ENCODE results near the gene CELF6. TPM values are rescaled to one million over a fixed set of nuclear protein-coding genes. Genes with fewer than 3 reads are reported as not detected.

CELF6 gene
- 0.14 TPM in 1 of 2 replicates, not detected in the other for total RNA-seq (2014; rRNA removed; shearing (Covaris generic))
- polyA plus RNA-seq (2016; fragmentation: Nextera tagmentation; extraction: Ambion mirVana), result not detected in 2 replicates
- long read RNA-seq, result 0 reads

- peaks cover 12% of the 10 kb centered on the region; the same call in 2 of the 3 replicates for H3K4me1 Mint-ChIP-seq
- no peaks in the 10 kb centered on the region for H4K20me1 ChIP-seq (replicated peaks; ENCODE audit: insufficient read depth)
- no peaks in the 10 kb centered on the region for H3K9me2 ChIP-seq (ENCODE audit: insufficient read depth)
- DNase-seq (ENCODE audit: low spot score) (peak; percentile 97), ATAC-seq (peak; percentile 93)
- no peaks in the 10 kb centered on the region; the same call in 2 of the 3 replicates for H3K36me3 Mint-ChIP-seq (ENCODE audit: low read depth)
- H3K36me3 ChIP-seq (ENCODE audit: insufficient read depth), result no peaks in the 10 kb centered on the region
- no peaks in the 10 kb centered on the region; the same call in 1 of the 2 replicates for H3F3A ChIP-seq (replicated peaks; ENCODE audit: low read depth)
- H3K27me3 ChIP-seq (ENCODE audit: insufficient read depth), result peaks cover 44% of the 10 kb centered on the region
- H2AFZ ChIP-seq, result peak within 1 kb of the TSS; percentile 94
- peaks cover 34% of the 10 kb centered on the region for H3K27me3 Mint-ChIP-seq (ENCODE audit: insufficient read depth, low read depth, poor library complexity)
- peak within 1 kb of the TSS; percentile 82 for H3K27ac Mint-ChIP-seq
- no peak within 1 kb of the TSS for H3K27ac ChIP-seq (ENCODE audit: low read depth)
- H3K4me3 ChIP-seq, result peak within 1 kb of the TSS; percentile 61
- H3K9me3 Mint-ChIP-seq, result peaks cover 3% of the 10 kb centered on the region; the same call in 2 of the 3 replicates
- peak within 1 kb of the TSS; percentile 78 for H3K4me2 ChIP-seq
- H3K4me1 ChIP-seq (ENCODE audit: insufficient read depth), result peaks cover 7% of the 10 kb centered on the region; the same call in 1 of the 2 replicates
- peak within 1 kb of the TSS; percentile 83 for H3K4me3 Mint-ChIP-seq
- TF ChIP-seq CREB1 (CRISPR knock-in tag; IDR thresholded peaks at IDR 0.05; ENCODE audit: low read depth), result peak; percentile 90
- TF ChIP-seq, protein P1, sequence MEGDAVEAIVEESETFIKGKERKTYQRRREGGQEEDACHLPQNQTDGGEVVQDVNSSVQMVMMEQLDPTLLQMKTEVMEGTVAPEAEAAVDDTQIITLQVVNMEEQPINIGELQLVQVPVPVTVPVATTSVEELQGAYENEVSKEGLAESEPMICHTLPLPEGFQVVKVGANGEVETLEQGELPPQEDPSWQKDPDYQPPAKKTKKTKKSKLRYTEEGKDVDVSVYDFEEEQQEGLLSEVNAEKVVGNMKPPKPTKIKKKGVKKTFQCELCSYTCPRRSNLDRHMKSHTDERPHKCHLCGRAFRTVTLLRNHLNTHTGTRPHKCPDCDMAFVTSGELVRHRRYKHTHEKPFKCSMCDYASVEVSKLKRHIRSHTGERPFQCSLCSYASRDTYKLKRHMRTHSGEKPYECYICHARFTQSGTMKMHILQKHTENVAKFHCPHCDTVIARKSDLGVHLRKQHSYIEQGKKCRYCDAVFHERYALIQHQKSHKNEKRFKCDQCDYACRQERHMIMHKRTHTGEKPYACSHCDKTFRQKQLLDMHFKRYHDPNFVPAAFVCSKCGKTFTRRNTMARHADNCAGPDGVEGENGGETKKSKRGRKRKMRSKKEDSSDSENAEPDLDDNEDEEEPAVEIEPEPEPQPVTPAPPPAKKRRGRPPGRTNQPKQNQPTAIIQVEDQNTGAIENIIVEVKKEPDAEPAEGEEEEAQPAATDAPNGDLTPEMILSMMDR (conservative IDR thresholded peaks at IDR 0.05; ENCODE audit: low read depth in 2 of 2), result no peak
- H3K79me2 ChIP-seq (replicated peaks; ENCODE audit: insufficient read depth), result no peaks in the 10 kb centered on the region
These were observed at the start of gene CELF6 for GRCh38 chr15:72319985-72320671. TSS of gene CELF6 (minus strand) at chr15:72320157. CDS start at chr15:72319874, 283 bp downstream.

- ATAC-seq (no peak), DNase-seq (ENCODE audit: low spot score) (no peak)
- no peak overlapping the region for H3K27ac Mint-ChIP-seq
- Histone ChIP-seq H3K27ac (ENCODE audit: low read depth) (no peak overlapping the region), H3K4me3 (no peak overlapping the region), H3K4me2 (no peak overlapping the region), H3K27me3 (ENCODE audit: insufficient read depth) (no peaks in the 10 kb centered on the region), H4K20me1 (replicated peaks; ENCODE audit: insufficient read depth) (peaks cover 9% of the 10 kb centered on the region; the same call in 1 of the 2 replicates), H3K4me1 (ENCODE audit: insufficient read depth) (no peaks in the 10 kb centered on the region), H3K36me3 (ENCODE audit: insufficient read depth) (no peaks in the 10 kb centered on the region), H3K79me2 (replicated peaks; ENCODE audit: insufficient read depth) (peaks cover 41% of the 10 kb centered on the region), H3F3A (replicated peaks; ENCODE audit: low read depth) (no peaks in the 10 kb centered on the region), H3K9me2 (ENCODE audit: insufficient read depth) (no peaks in the 10 kb centered on the region), H2AFZ (no peak overlapping the region)
- H3K36me3 Mint-ChIP-seq (ENCODE audit: low read depth), result no peaks in the 10 kb centered on the region; the same call in 2 of the 3 replicates
- H3K9me3 Mint-ChIP-seq, result no peaks in the 10 kb centered on the region; the same call in 2 of the 3 replicates
- H3K27me3 Mint-ChIP-seq (ENCODE audit: insufficient read depth, low read depth, poor library complexity), result no peaks in the 10 kb centered on the region
- H3K4me3 Mint-ChIP-seq, result no peak overlapping the region
- no peak for TF ChIP-seq ZNF331 (CRISPR knock-in tag; IDR thresholded peaks at IDR 0.05; ENCODE audit: low read depth)
- no peak for TF ChIP-seq EZH2 (IDR thresholded peaks at IDR 0.05; ENCODE audit: low read depth, unreplicated experiment)
- TF ChIP-seq, protein P2, sequence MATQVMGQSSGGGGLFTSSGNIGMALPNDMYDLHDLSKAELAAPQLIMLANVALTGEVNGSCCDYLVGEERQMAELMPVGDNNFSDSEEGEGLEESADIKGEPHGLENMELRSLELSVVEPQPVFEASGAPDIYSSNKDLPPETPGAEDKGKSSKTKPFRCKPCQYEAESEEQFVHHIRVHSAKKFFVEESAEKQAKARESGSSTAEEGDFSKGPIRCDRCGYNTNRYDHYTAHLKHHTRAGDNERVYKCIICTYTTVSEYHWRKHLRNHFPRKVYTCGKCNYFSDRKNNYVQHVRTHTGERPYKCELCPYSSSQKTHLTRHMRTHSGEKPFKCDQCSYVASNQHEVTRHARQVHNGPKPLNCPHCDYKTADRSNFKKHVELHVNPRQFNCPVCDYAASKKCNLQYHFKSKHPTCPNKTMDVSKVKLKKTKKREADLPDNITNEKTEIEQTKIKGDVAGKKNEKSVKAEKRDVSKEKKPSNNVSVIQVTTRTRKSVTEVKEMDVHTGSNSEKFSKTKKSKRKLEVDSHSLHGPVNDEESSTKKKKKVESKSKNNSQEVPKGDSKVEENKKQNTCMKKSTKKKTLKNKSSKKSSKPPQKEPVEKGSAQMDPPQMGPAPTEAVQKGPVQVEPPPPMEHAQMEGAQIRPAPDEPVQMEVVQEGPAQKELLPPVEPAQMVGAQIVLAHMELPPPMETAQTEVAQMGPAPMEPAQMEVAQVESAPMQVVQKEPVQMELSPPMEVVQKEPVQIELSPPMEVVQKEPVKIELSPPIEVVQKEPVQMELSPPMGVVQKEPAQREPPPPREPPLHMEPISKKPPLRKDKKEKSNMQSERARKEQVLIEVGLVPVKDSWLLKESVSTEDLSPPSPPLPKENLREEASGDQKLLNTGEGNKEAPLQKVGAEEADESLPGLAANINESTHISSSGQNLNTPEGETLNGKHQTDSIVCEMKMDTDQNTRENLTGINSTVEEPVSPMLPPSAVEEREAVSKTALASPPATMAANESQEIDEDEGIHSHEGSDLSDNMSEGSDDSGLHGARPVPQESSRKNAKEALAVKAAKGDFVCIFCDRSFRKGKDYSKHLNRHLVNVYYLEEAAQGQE (IDR thresholded peaks at IDR 0.05; ENCODE audit: unreplicated experiment), result no peak
- TF ChIP-seq POLR2AphosphoS5 (IDR thresholded peaks at IDR 0.05; ENCODE audit: low read depth), result no peak
- no peak for TF ChIP-seq STAT1 (IDR thresholded peaks at IDR 0.05; ENCODE audit: unreplicated experiment)
- no peak for TF ChIP-seq NANOG (IDR thresholded peaks at IDR 0.05; ENCODE audit: borderline replicate concordance)
- TF ChIP-seq, protein P1 (conservative IDR thresholded peaks at IDR 0.05; ENCODE audit: low read depth in 2 of 2), result no peak
- no peak for TF ChIP-seq ZNF114 (CRISPR knock-in tag; IDR thresholded peaks at IDR 0.05)
- TF ChIP-seq, protein P3, sequence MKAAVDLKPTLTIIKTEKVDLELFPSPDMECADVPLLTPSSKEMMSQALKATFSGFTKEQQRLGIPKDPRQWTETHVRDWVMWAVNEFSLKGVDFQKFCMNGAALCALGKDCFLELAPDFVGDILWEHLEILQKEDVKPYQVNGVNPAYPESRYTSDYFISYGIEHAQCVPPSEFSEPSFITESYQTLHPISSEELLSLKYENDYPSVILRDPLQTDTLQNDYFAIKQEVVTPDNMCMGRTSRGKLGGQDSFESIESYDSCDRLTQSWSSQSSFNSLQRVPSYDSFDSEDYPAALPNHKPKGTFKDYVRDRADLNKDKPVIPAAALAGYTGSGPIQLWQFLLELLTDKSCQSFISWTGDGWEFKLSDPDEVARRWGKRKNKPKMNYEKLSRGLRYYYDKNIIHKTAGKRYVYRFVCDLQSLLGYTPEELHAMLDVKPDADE (IDR thresholded peaks at IDR 0.05), result no peak
- TF ChIP-seq EZH2phosphoT487 (IDR thresholded peaks at IDR 0.05; ENCODE audit: unreplicated experiment), result no peak
- H3K4me1 Mint-ChIP-seq, result no peaks in the 10 kb centered on the region
These were observed 48.9 kb upstream of the CELF6 start for GRCh38 chr15:72368899-72369298.
